GM18867 (cell line): Measurements from ENCODE around the gene SUN2.
"Not testable (repeated sequence)": the region's sequence is repeated elsewhere in the genome, so short reads cannot be mapped to it uniquely, and the experiment has no call there.

Experiments used
- ATAC-seq: cut with Tn5 transposase; IDR thresholded peaks from one replicate; pipeline ENCODE4 v1.9.1; 2021; ENCODE audit warnings: mild to moderate bottlenecking, moderate library complexity; ENCODE audit not compliant: unreplicated experiment

Gene SUN2, protein sequence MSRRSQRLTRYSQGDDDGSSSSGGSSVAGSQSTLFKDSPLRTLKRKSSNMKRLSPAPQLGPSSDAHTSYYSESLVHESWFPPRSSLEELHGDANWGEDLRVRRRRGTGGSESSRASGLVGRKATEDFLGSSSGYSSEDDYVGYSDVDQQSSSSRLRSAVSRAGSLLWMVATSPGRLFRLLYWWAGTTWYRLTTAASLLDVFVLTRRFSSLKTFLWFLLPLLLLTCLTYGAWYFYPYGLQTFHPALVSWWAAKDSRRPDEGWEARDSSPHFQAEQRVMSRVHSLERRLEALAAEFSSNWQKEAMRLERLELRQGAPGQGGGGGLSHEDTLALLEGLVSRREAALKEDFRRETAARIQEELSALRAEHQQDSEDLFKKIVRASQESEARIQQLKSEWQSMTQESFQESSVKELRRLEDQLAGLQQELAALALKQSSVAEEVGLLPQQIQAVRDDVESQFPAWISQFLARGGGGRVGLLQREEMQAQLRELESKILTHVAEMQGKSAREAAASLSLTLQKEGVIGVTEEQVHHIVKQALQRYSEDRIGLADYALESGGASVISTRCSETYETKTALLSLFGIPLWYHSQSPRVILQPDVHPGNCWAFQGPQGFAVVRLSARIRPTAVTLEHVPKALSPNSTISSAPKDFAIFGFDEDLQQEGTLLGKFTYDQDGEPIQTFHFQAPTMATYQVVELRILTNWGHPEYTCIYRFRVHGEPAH

DNA sequence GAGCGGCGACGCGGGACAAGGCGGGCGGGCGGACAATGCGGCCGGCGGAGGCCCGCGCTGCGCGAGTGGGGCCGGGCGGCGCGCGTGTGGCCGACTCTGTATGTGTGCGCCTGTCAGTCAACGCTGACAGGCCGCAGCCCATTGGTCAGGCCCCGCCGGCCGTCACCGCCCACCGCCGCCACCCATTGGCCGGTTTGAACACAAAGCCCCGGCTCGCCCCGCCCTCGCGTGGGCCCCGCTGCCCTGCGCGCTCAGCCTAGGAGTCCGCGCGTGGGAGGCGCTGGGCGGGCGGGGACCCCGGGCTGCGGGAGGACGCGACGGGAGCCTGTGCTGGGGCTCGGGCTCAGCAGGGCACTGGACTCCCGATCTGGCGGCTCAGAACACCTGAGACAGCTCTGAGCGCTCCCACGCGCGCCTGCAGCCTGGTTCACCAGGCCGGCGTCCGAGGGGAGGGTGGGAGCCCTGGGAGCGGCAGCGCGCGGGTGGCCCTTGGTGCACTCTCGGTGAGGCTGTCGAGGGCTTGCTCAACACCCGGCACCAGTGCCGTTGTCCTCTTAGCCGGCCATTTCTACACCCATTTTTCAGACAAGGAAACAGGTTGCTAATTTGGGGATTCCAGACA is at the start of gene SUN2:
SUN2 (minus strand) TSS at position 88 of the 622 bp plus-strand sequence. CDS start 3,370 bp downstream, outside the sequence.
- peak; percentile 72 for ATAC-seq

GRCh38 chr22:38805041-38805593 is 49.3 kb upstream of the SUN2 start:
- ATAC-seq = not testable (repeated sequence)

DNA sequence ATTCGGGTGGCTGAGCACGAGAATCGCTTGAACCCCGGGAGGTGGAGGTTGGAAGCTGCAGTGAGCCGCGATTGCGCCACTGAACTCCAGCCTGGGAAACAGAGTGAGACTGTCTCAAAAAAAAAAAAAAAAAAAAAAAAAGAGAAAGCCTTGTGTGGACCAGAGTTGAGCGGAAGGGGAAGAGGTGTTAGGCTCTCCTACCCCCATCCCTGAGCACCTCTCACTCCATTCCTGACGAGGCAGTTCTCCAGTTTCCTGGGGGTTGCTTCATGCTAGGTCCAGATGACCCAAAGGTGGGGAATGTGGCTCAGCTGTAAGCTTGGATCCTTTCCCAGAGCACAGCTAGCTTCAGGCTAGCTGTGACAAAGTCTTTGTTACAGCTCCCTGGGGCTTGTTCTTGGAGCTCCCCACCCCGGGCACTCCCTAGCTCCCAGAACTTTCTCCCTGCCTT is 46.9 kb upstream of the SUN2 start:
- no peak for ATAC-seq

DNA sequence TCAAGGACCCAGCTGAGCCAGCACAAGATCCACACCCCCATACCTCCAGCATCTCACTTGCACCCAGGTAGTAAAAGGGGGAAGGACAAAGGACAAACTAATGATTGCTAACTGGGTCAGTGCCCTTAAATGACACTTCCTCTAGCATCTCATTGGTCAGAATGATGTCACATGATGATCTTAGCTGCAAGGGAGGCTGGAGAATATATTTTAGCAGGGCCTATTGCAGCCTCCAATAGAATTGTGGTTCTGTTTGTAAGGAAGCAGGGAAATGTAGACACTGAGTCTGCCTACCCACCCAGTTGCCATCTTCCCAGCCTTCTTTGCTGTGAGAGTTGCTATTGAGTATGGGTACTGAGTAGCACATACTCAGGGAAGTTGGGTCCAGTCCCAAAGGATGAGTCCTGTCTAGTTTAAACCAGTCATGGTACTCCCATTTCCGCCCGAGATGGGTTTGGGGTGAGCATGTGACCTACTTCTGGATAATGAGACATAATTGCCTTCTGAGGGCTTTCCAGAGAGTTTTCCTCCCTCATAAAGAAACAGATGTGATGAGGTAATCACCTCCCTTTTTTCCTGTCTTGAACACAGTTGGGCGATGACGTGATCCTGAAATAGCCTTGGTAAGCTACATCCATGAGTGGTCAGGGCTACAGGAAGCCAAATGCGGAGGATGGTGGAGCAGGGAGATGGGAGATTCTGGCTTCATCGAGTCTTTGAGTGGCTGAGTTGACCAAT is 43.6 kb upstream of the SUN2 start:
- ATAC-seq = no peak

DNA sequence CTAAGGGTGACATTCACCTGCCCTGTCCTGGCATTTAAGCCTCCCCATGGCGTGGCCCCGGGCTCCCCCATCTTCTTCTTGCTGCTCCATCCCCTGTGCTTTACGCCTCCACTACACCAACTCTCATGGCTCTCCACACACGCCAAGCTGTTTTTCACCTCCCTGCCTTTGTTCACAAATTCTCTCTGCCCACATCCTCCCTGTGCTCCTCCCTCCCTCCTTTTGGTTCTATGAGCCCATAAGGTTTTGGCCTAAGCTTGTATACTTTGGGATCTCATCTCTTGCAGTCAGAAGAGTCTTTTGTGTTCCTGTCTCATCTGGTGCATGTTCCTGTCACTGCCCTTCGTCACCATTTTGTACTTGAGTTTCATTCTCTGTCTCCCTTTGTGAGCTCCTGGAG is 42.7 kb upstream of the SUN2 start:
- ATAC-seq = no peak

DNA sequence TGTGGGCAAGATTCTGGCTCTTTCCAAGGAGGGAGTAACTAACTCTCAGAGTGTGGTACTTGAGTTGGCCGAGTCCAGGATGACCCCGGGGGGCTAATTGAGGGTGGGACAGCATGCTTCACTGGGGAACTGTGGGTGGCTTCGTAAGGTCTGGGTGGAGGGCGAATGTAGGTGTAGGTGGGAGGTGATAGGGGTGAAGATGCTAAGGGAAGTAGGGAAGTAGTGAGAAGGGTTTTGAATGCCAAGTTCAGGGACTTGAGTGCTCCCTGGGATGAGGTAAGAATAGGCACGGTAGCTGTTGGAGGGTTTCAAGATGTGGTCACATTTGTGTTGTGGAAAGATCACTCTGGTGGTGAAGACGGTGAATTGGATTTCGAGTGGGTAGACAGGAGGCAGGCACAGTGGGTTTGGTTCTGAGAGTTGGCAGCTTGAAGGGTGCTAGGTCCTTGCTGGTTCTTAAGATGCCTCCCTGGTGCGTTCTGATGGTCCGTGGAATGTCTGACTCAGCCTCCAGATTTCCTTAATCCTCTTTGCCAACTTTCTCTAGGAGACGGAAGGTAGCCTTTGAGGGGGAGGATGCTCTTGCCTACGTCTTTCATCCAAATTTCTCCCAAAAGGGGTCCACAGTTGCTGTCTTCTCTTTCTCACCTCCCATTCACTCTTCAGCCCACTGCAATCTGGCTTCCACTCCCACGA is 40.6 kb upstream of the SUN2 start:
- no peak for ATAC-seq

DNA sequence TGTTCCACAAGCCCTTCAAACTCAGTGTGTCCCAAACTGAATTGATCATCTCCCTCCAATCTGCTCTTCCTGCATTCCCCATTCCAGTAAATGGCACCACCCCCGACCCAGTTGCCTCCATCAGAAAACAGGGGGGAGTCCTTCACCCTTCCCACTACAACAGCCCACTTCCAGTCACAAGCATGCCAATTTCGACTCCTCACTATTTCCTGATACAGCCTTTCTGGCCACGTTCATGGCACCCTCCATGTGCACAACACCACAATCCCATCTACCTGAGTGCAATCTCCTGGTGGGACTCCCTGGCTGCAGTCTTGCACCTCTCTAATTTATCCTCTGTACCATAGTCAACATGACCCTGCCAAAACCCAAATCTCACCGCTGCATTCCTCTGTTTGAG is 39.8 kb upstream of the SUN2 start:
- no peak for ATAC-seq

DNA sequence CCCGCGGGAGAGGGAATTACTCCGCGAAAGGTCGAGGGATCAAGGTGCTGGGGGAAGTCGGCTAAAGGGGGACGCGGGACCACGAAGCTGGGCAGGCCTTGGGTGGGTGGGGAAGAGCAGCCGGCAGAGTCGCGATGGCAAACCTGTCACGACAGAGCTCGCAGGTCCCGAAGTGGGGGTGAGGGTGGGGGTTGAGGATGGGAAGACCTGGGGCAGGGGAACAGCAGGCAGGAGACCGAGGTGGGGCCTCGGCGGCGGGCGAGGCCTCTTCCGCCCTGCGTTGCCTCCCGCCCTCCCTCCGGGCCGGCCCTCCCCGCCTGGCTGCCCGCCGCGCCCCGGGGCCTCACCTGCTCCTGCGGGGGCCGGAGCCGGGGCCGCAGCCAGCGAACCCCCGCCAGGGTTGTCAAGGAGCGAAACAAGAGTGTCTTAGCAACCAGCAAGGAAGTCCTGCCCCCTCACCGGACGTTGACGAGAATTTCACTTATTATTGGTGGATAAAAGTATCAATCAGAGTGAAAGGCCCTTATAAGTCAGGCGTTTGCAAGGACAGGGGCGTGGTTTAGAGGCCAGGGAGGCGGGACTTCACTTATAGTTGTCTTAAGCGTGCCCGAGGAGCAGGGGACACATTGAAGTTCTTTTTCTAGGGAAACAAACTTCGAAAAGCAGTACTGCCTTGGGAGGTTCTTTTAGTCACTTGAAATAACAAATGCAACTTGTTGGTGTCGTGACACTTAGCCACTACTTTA is 38.1 kb upstream of the SUN2 start, which contains the start of gene DNAL4:
DNAL4 (minus strand) TSS at position 423 of the 746 bp plus-strand sequence. CDS start 11,412 bp downstream, outside the sequence.
- ATAC-seq = peak; percentile 90

DNA sequence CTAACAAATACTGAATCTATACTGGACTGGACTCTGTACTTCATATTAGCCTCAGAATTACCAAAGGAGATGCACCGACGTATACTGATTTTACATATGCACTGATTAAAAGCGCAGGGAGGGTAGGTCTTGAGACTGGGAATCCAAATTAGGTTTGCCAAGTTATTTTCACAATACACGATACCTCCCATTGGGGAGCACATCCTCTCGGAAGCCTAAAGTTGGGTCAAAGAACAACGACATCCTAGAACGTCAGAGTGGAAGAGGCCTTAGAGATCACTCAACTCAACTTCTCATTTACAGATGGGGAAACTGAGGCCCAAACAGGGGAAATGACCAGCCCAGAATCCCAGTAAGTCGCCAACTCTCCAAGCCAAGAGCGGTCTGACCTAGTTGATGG is 37.5 kb upstream of the SUN2 start:
- ATAC-seq = no peak

DNA sequence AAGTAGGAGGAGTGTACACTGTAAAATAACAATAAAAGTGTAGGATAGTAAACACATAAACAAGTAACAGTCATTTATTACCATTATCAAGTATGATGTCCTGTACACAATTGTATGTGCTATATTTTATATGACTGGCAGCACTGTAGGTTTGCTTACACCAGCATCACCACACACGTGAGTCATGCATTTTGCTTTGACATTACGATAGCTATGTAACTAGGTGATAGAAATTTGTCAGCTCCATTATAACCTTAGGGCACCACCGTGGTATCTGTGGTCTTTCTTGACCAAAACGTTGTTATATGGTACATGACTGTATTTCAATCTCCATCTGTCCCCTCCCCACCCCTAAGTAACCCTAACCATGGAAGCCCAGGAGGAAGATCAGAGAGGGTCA is 37.0 kb upstream of the SUN2 start:
- ATAC-seq = no peak

GRCh38 chr22:38789606-38790005 is 33.8 kb upstream of the SUN2 start:
- ATAC-seq = no peak

DNA sequence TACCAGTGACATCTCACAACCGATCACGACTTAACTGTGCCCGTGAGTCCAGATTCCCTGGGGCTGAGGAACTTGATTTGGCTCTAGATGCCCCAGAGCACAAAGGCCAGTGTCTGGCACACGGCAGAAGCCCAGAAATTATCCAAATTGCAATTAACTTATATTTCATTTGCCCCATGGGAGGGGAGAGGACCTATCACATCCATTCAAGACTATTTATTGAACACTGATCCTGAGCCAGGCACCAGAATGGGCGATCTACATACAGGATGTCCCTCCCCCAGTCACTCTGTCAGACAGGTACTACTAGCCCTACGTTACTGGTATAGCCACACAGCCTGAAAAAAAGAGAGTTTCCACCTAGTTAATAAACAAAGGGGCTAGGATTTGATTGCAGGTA is 33.0 kb upstream of the SUN2 start:
- no peak for ATAC-seq

DNA sequence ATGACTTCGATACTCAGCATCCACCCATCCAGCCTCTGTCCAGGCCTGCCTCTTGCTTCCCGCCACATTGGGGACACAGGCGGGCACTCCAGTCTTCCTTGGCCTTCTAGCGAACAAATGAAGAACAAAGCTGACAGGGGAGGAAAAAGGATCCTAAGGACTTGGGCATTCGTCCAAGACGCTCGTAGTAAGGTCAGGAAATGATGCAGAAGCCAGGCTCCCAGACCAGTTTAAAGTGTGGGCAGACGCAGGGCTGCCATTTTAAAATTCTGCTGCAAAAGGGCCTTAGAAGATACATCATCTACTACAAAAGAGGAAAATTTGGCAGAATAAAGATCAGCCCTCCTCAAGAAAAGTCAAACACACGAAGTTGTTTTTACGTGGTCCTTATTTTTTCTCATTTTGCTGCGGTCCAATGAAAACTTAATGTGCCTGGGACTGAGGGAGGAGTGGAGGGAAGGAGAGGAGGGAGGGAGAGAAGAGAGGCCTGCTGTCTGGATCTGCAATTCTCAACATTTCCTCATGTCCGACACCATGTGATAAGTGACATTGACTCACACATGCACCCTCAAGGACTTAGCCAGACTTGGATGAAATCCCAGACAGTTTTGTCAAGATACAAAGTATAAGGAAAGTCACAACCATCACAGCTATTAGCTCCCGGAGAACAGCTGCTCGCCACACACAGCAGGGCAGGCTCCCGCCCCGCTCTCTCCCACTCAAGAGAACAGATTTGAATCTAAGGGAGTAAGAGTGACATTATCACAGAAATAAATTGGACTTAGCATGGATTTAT is 32.4 kb upstream of the SUN2 start:
- no peak for ATAC-seq

DNA sequence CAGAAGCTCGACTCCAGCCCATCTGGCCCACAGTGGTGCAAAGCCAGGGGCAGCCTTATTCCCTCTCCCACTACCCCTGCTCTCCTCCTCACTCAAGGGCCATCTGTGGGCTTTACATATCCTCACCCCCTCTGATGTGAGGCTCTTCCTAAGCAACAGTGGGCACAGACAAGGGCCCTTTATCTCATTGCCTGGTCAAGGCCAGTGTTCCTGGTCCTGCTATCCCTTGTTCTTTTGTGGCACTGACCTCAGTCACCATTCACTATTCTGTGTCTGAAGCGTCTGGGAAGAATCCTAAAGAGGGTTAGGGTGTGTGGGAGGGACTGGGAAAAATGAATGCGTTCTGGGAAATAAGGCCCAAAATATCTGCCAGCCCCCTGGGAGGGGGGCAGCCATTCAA is 30.8 kb upstream of the SUN2 start:
- no peak for ATAC-seq

DNA sequence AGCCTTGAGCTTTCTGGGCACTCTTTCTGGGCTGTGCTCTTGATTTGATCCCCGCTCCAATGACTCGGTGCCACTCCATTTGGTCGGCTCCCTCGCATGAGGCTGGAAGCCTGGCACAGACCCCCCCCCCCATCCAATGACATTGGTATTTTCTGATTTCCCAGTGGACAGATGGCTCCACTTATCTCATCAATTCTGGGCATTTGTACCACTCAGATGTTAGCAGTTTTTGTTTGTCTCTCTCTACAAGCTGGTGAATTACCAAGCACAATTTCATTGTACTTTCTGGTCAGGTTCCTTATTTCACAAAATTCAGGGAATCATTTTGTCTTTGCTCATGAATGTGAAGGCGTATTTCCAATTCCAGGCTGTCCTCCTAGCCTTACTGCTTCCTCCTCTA is 29.1 kb upstream of the SUN2 start:
- no peak for ATAC-seq

DNA sequence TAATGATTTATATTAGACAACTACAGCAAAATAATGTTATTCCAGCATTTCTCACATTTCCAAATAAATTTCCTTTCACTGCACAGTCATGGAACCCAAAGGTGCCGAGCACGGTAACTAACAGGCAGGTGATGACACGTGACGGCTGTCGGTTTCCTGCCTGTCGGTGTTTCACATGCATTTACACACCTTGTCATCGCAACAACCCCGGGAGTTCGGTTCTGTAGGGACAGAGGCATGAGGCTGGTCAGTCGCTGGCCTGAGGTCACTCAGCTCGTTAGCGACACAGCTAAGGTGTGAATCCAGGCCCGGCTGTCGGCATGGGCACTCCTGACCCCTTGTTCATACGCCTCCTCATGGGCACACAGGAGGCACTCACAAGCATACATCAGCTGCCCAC is 28.2 kb upstream of the SUN2 start:
- ATAC-seq = no peak

- ATAC-seq = no peak
Measured at GRCh38 chr22:38783095-38783615, 27.4 kb upstream of the SUN2 start.

DNA sequence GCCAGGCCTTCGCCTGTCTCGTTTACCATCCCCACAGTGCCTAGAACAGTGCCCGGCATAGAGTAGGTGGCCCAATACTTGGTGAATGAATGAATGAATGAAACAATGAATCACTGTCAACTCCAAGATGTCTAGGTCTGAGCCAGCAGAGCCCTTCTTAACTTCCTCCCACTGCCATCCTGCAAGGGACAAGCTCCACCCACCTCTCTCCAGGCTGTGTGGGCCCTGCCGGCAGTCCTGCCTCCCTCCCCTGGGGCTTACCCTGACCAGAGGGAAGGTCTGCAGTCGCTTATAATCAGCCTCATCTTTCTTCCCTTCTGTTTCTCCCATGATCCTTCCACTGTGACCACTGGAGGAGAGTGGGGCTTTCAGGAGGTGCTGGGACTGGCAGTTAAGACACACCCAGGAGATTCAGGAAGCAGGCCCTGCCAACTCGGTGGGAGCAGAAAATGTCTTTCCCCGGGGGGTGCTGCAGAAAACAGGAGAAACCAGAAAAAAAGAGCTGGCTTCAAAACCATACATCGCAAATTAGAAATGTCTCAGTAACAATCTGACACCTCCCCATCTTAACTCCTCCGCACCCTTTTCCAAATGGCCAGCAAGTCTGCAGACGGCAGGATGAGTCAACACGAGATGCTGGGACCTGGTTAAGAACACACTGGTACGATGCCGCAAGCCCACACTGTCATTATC is 26.8 kb upstream of the SUN2 start:
- ATAC-seq = no peak
